ENCODE results near the gene TRPM8.

- TF ChIP-seq CTCF (IDR thresholded peaks at IDR 0.05) (no peak), POLR2AphosphoS5 (IDR thresholded peaks at IDR 0.05) (no peak)
Observed at GRCh38 chr2:233966388-233966787, 49.2 kb downstream of the TRPM8 start.

All from sigmoid colon (tissue), 4 donors.